GM12878 (cell line): ENCODE data around the gene CFAP299. TPM values are rescaled to one million over a fixed set of nuclear protein-coding genes. Genes with fewer than 3 reads are reported as not detected.

Experiments used
- ATAC-seq: fragments of 200-7000 bp; cut with Tn5 transposase; 3 replicates; pipeline ENCODE4 v1.9.1; 2020; ENCODE audit warnings: mild to moderate bottlenecking, moderate library complexity
- BruUV-seq: library from RNA; stranded (reverse); fragments of 400-500 nt; replicated peaks from 2 replicates; lab custom pipeline; 2021; lab: Mats Ljungman, UMichigan
- CTCF ChIA-PET: fragments of 300-600 bp; sonication (Branson Sonifier 250); formaldehyde crosslinking; extraction: SDS; loops from one replicate; lab custom pipeline; 2021; ENCODE audit warnings: inconsistent platforms; lab: Yijun Ruan, JAX
- POLR2A ChIA-PET: fragments of 350-600 bp; formaldehyde crosslinking; extraction: SDS; loops from one replicate; lab custom pipeline; 2021; ENCODE audit warnings: inconsistent platforms; lab: Charles Lee
- RAD21 ChIA-PET: fragments of 300-600 bp; sonication (Branson Sonifier 250); formaldehyde crosslinking; loops from one replicate; lab custom pipeline; 2023; ENCODE audit warnings: antibody characterized with exemption; ENCODE audit not compliant: unreplicated experiment; lab: Charles Lee
- SMC1A ChIA-PET: fragments of 300-600 bp; sonication (Branson Sonifier 250); formaldehyde crosslinking; loops from one replicate; lab custom pipeline; 2023; ENCODE audit not compliant: unreplicated experiment, uncharacterized antibody; lab: Charles Lee
- DNase-seq: peaks from one replicate; pipeline ENCODE4 v3.0.0-alpha.2; 2011; ENCODE audit warnings: low read depth, low spot score
- FAIRE-seq: peaks from 3 replicates; lab custom pipeline; 2011; peaks lifted over from hg19 to GRCh38; lab: Jason Lieb, UNC
- H2AFZ ChIP-seq: 2 replicates; pipeline ENCODE4 v1.6.0; 2011; ENCODE audit warnings: low read depth, low read length, control low read depth; ENCODE audit not compliant: control insufficient read depth
- H3K27ac ChIP-seq: 2 replicates; pipeline ENCODE4 v1.5.1; 2011; ENCODE audit warnings: control low read depth; ENCODE audit not compliant: control insufficient read depth, insufficient read depth
- H3K27me3 ChIP-seq, 2 experiments: replicated peaks in 1 of 2; 2 replicates each; pipeline versions ENCODE4 v1.6.0 to v1.6.1; 2011; ENCODE audit warnings: low read length in 1 of 2; ENCODE audit not compliant: control insufficient read depth in 2 of 2, insufficient read depth in 2 of 2
- H3K36me3 ChIP-seq, 2 experiments: 2 replicates each; pipeline ENCODE4 v1.5.1; 2011; ENCODE audit warnings: low read length in 1 of 2; ENCODE audit not compliant: control insufficient read depth in 2 of 2, insufficient read depth in 2 of 2
- H3K4me1 ChIP-seq: 2 replicates; pipeline ENCODE4 v1.6.1; 2011; ENCODE audit warnings: mild to moderate bottlenecking, low read length, moderate library complexity, mixed read lengths; ENCODE audit not compliant: control insufficient read depth, insufficient read depth
- H3K4me2 ChIP-seq: 2 replicates; pipeline ENCODE4 v1.6.0; 2011; ENCODE audit warnings: control low read depth; ENCODE audit not compliant: control insufficient read depth, insufficient read depth
- H3K4me3 ChIP-seq: fragments of 200-600 bp; sonication (generic); 2 replicates; pipeline ENCODE4 v1.5.1; 2016
- H3K79me2 ChIP-seq: 2 replicates; pipeline ENCODE4 v1.6.0; 2011; ENCODE audit warnings: low read length; ENCODE audit not compliant: control insufficient read depth, insufficient read depth
- H3K9ac ChIP-seq: 2 replicates; pipeline ENCODE4 v1.8.0; 2011; ENCODE audit warnings: low read length, control low read depth, mixed read lengths; ENCODE audit not compliant: control insufficient read depth, insufficient read depth
- H3K9me3 ChIP-seq: replicated peaks from 3 replicates; pipeline ENCODE4 v1.5.1; 2011; ENCODE audit warnings: mild to moderate bottlenecking, low read length; ENCODE audit not compliant: control insufficient read depth, insufficient read depth
- H4K20me1 ChIP-seq: 2 replicates; pipeline ENCODE4 v1.6.0; 2011; ENCODE audit not compliant: control insufficient read depth, insufficient read depth
- ATF2 ChIP-seq: IDR thresholded peaks from 2 replicates; pipeline ENCODE4 v1.6.1; 2012; ENCODE audit warnings: low read length, inconsistent platforms
- BCL11A ChIP-seq: IDR thresholded peaks from 2 replicates; pipeline ENCODE4 v1.6.1; 2011; ENCODE audit warnings: low read depth, low read length
- E4F1 ChIP-seq: fragments of 450-650 bp; IDR thresholded peaks from 2 replicates; pipeline ENCODE4 v1.6.1; 2018; ENCODE audit warnings: borderline replicate concordance, mild to moderate bottlenecking; ENCODE audit not compliant: partially characterized antibody
- EED ChIP-seq: sonication (generic); IDR thresholded peaks from 2 replicates; pipeline ENCODE4 v1.6.1; 2016; ENCODE audit warnings: antibody characterized with exemption, low read depth
- ESRRA ChIP-seq: IDR thresholded peaks from 2 replicates; pipeline ENCODE4 v1.6.1; 2012; ENCODE audit warnings: mild to moderate bottlenecking, low read length, improper control_type of control experiment
- FOXM1 ChIP-seq: IDR thresholded peaks from 2 replicates; pipeline ENCODE4 v1.6.1; 2012; ENCODE audit warnings: low read depth, mild to moderate bottlenecking, inconsistent platforms, low read length, moderate library complexity
- MEF2A ChIP-seq: IDR thresholded peaks from 2 replicates; pipeline ENCODE4 v1.6.1; 2011; ENCODE audit warnings: low read depth, mild to moderate bottlenecking, low read length, moderate library complexity; ENCODE audit not compliant: insufficient read depth
- NFXL1 ChIP-seq: fragments of 450-650 bp; IDR thresholded peaks from 2 replicates; pipeline ENCODE4 v1.6.1; 2017; ENCODE audit warnings: antibody characterized with exemption, mild to moderate bottlenecking, borderline replicate concordance
- NR2C2 ChIP-seq: IDR thresholded peaks from 2 replicates; pipeline ENCODE4 v1.6.1; 2011; ENCODE audit warnings: borderline replicate concordance, low read depth; ENCODE audit not compliant: control insufficient read depth, insufficient read length
- NRF1 ChIP-seq: conservative IDR thresholded peaks from 2 replicates; pipeline ENCODE4 v1.6.1; 2011; ENCODE audit warnings: mild to moderate bottlenecking, low read depth, low read length, improper control_type of control experiment
- POLR2A ChIP-seq: IDR thresholded peaks from 2 replicates; pipeline ENCODE4 v1.6.1; 2011; ENCODE audit warnings: low read depth, mild to moderate bottlenecking, low read length
- RAD21 ChIP-seq: IDR thresholded peaks from 2 replicates; pipeline ENCODE4 v1.6.1; 2011; ENCODE audit warnings: mild to moderate bottlenecking, low read depth, low read length, moderate library complexity; ENCODE audit not compliant: insufficient read depth
- RBBP5 ChIP-seq: fragments of 200-600 bp; sonication (generic); conservative IDR thresholded peaks from 2 replicates; pipeline ENCODE4 v1.6.1; 2016
- TBL1XR1 ChIP-seq: IDR thresholded peaks from 2 replicates; pipeline ENCODE4 v1.6.1; 2012; ENCODE audit warnings: low read depth, low read length, improper control_type of control experiment
- TCF7 ChIP-seq: IDR thresholded peaks from 2 replicates; pipeline ENCODE4 v1.6.1; 2014; ENCODE audit warnings: antibody characterized with exemption, borderline replicate concordance
- WGBS: methylation state at CpG from one replicate; pipeline ENCODE4 v1.1.6; 2016; ENCODE audit warnings: low lambda C conversion rate; ENCODE audit not compliant: insufficient replicate concordance, insufficient coverage; ENCODE audit errors: missing lambda C conversion rate; 5-methylcytosine and 5-hydroxymethylcytosine counted together
- in situ Hi-C: fragments of 300-500 bp; cut with MboI; formaldehyde crosslinking; loops from 9 replicates; pipeline ENCODE4 v1.14.3; 2018; ENCODE audit warnings: mixed read lengths
- intact Hi-C: fragments of 100-400 bp; cut with micrococcal nuclease; formaldehyde crosslinking; loops from one replicate; pipeline ENCODE4 v1.14.2; 2022; ENCODE audit not compliant: unreplicated experiment
- polyA plus RNA-seq, 11 experiments: library from polyadenylated mRNA; depleted of rRNA in 4 of 11; unstranded in 6 of 11; stranded (reverse) in 5 of 11; fragments of >200 nt; fragmentation: Nextera tagmentation in 4 of 11; fragmentation: Illumina TruSeq in 1 of 11; extraction: Ambion mirVana in 4 of 11; extraction: Trizol in 1 of 11; gene quantifications; 1 replicate in 1 of 11; 2 replicates in 10 of 11; pipeline versions ENCODE4 v1.2.1 to v1.2.3, GENCODE V29; 2011 to 2016; ENCODE audit warnings: inconsistent platforms in 2 of 11, missing spikeins in 2 of 11, low read depth in 1 of 11
- total RNA-seq, 4 experiments: library from RNA; depleted of rRNA in 3 of 4; stranded (reverse); fragments of >200 nt in 3 of 4; fragmentation: Illumina TruSeq in 1 of 4; extraction: Trizol in 1 of 4; gene quantifications; 2 replicates each; pipeline versions ENCODE4 v1.2.1 to v1.2.3, GENCODE V29; 2013 to 2021

Gene CFAP299
- total and polyA plus RNA-seq, 10 of the 15 experiments (the other 5 are each of a cell fraction or from before 2014, with no cell fraction given): 0.06 to 0.34 TPM; not detected in 8

GRCh38 chr4:80486603-80487002 is 151.1 kb downstream of the CFAP299 start:
- Histone ChIP-seq H3K4me1 (no peaks in the 10 kb centered on the region), H3K27me3 (no peaks in the 10 kb centered on the region), H4K20me1 (no peaks in the 10 kb centered on the region), H2AFZ (no peak overlapping the region), H3K79me2 (no peaks in the 10 kb centered on the region), H3K9ac (no peak overlapping the region), H3K9me3 (no peaks in the 10 kb centered on the region), H3K4me2 (no peak overlapping the region), H3K27ac (no peak overlapping the region), H3K4me3 (no peak overlapping the region), H3K36me3 (no peaks in the 10 kb centered on the region)
- DNase-seq: no peak
- 0 out of 2 replicates have a peak, but pooled peaks have one; percentile 6 for TF ChIP-seq RAD21
- TF ChIP-seq RBBP5: no peak
- POLR2A ChIA-PET: no interaction called here
- CTCF ChIA-PET: interaction anchor here (1.2 to 2.2 kb wide), 3 partner anchors 21 to 566 kb away, joined by 3 to 5 read pairs (median 4); no protein-coding TSS in a partner anchor
- WGBS: 17% methylated on average over 3 of the region's 3 CpGs
- RAD21 ChIA-PET: interaction anchor here (1.1 kb wide), 1 partner anchor 124 kb away, joined by 3 read pairs; no protein-coding TSS in a partner anchor
- BruUV-seq: no TSS peak
- peak; percentile 27; the same call in 1 of the 3 replicates for ATAC-seq
- SMC1A ChIA-PET: interaction anchor here (0.7 to 1.0 kb wide), 2 partner anchors 124 to 126 kb away, joined by 3 read pairs; no protein-coding TSS in a partner anchor
- in situ Hi-C loops (no loop called here), intact Hi-C loops (no loop called here)
- no peak for FAIRE-seq

GRCh38 chr4:80489798-80490197 is 154.3 kb downstream of the CFAP299 start:
- WGBS: 22% methylated on average over 4 of the region's 4 CpGs
- H3K9ac ChIP-seq: no peak overlapping the region
- no peaks in the 10 kb centered on the region for H4K20me1 ChIP-seq
- no peaks in the 10 kb centered on the region for H3K79me2 ChIP-seq
- H3K9me3 ChIP-seq: no peaks in the 10 kb centered on the region; the same call in 2 of the 3 replicates
- H3K27me3 ChIP-seq: no peaks in the 10 kb centered on the region
- no peaks in the 10 kb centered on the region for H3K4me1 ChIP-seq
- intact Hi-C loops: no loop called here
- POLR2A ChIA-PET: no interaction called here
- H3K4me3 ChIP-seq: no peak overlapping the region
- FAIRE-seq: no peak
- in situ Hi-C loops: no loop called here
- no TSS peak for BruUV-seq
- no peak overlapping the region for H3K4me2 ChIP-seq
- DNase-seq: no peak
- RAD21 ChIA-PET: no interaction called here
- SMC1A ChIA-PET: interaction anchor here (1.0 to 1.6 kb wide), 5 partner anchors 9 to 124 kb away, joined by 3 to 11 read pairs (median 4); no protein-coding TSS in a partner anchor
- no peaks in the 10 kb centered on the region for H3K36me3 ChIP-seq
- H2AFZ ChIP-seq: peak overlapping the region; percentile 34
- ATAC-seq: peak; percentile 40
- no peak overlapping the region for H3K27ac ChIP-seq
- CTCF ChIA-PET: interaction anchor here (1.1 to 2.0 kb wide), 3 partner anchors 10 to 862 kb away, joined by 3 to 7 read pairs (median 3); no protein-coding TSS in a partner anchor
- TF ChIP-seq FOXM1 (no peak), NR2C2 (no peak), E4F1 (no peak), NFXL1 (no peak), NRF1 (no peak), TBL1XR1 (no peak), EED (no peak), ATF2 (no peak), BCL11A (no peak), MEF2A (no peak), POLR2A (no peak), ESRRA (no peak), TCF7 (no peak)
